C1 segment of cervical spinal cord (tissue), 14 donors: ENCODE data around the gene OCRL.

ENCODE experiments used
- DNase-seq, 14 donors: peaks; one replicate each; lab custom pipeline; 2025; lab: John Stamatoyannopoulos, UW

OCRL gene

DNA sequence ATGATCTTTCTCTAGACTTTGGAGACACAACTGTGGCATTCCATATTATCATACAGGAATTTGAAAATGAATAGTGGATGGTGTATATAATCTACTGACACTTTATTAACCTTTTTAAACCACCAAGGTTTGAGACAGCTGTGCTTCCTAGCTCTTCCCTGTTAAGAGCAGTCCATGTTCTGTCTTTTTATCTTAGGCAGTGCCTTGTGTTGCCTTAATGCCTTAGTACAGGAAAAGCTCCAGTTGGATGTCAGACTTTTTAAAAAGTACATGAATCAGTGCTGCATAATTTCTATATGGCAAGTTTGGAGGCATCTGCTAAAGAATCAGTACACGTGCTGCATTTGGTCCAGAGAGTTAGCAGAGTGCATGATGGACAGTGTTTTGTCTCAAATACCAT, 45.1 kb downstream of the OCRL start:
- DNase-seq = no peak

DNA sequence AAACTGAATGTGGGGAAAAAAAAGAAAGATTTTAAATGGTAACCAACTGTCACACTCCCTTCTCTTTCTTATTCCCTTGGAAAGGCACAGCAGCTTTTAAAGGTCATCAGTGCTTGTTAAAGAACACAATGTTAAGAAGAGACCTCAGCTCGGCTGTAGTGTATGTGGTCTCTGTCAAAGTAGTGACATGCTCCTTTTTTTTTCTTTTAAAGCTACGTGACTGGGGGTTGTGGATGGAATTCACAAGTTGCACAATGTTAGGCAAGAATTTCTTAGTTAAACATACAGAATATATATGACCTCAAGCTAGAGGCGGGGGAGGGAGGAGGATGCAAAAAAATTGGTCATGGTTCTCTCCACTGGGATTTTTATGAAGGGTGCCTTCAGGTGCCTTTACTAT, 45.6 kb downstream of the OCRL start:
- DNase-seq = no peak

DNA sequence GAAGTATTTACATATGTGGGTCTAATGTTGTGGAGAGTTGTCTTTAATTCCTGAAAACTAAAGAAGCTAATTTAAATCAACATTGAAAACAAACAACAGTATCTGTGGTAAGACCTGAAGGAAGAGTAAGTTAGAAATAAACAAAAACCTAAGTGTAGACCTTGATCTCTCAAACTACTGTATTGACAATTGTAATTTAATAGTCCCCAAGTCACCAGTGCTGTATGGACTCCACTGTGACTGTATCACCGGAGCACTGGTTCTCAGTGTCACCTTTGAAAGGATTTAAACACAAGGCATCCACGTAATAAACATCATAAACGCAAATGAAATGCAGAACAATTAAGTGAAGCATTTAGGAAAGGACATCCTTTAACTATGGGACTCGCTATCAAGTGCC, 46.4 kb downstream of the OCRL start:
- DNase-seq = no peak

DNA sequence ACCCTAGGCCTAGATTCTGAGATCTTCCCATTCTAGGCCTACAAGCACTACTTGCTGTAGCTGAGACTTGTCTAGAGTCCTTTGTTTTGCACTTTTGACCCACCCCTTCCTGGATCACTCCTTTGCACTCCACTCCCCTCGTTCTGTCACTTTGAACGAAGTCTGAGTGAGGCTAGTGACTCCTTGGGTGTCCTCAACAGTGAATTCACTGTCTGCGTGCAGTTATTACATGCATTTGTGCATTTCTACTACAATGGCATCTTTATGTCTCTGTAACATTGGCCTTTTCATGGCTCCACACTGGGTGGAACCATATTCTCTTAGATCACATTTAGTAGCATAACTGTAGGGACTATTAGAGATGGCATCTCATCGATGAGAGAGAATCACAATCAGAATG, 50.5 kb downstream of the OCRL start:
- DNase-seq = no peak

DNA sequence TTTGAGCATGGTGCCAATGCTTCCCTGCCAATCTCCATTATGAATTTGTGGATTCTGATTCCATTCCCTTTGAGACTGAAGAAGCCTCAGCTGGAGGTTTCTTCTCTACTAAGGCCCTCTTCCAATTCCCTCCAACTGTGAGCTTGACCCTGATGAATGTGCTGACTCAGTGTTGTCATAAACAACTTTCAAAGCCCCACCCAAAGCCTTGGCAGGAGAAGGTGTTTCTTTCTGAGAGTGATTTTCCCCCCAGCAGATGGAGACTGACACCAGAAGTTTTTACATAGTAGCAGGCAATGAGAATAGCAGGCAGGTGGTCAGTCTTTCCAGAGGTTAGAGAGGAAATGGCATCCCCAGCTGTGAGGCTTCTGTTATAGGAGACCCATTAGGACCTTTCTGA, 53.1 kb downstream of the OCRL start:
- no peak for DNase-seq

DNA sequence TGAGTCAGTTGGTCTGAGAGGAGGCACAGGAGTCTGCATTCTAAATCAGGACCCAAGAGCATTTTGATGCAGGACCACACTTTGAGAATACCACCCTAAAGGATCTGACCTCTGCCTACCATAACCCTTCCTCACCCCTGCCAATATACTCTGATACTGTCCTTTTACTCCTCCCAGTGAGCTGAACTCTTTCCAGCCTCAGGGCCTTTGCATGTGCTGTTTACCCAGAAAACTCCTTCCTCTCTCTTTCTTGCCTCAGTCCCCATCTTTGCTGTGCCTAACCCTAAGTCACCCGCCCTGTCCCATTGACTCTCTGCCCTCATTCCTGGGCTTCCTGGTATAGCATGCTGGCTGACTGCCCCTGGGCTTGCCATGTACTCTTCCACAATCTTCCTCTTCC, 54.7 kb downstream of the OCRL start:
- no peak for DNase-seq

DNA sequence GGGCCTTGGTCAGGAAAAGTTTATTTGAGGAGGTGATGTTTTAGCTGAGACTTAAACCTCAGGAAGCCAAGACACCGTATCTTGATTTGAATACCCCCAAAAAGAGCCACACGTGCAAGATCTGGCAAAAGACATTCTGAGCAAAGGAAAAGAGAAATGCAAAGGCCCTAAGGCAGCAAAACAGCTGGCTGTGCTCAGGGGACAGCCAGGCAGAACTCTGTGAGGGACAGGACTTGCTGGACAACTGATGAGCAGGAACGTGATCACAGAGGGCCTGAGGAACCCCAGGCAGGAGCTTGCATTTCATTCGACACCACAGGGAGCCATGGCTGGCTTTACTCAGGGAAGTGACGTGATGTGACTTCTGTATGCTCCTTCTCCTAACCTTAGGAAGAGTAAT, 56.0 kb downstream of the OCRL start:
- no peak for DNase-seq

DNA sequence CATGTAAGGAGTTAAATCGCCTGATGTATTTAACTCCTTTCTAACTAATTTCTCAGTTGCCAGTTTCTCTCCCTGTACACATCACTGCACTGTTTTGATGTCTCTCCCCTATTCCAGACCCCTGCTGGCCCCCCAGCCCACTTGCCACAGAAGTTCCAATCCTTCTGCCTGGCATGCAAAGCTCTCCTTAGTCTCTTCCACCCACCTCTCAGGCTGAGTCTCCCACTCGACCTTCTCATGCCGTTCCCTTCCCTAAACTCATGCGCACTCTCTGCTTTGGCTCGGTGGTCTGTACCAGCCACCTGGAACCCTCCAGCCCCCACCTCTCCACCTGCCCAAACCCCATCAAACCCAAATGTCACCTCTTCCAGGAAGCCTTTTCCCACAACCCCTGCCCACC, 57.8 kb downstream of the OCRL start:
- no peak for DNase-seq

DNA sequence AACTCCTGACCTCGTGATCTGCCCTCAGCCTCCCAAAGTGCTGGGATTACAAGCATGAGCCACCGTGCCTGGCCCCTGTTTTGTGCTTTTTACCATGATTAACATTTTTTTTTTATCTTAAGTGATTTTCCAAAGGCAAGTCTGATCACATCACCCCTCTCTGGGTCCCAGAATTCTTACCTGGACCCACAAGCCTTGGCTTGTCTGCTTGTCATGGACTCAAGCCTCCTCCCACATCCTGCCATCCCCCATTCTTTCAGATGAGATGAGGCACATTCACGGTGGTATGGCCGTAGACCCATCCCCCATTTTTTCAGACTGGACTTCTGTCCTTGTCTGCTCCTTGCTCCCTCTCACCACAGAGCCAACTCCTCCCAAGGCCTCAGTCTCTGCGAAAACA, 59.4 kb downstream of the OCRL start:
- no peak for DNase-seq

DNA sequence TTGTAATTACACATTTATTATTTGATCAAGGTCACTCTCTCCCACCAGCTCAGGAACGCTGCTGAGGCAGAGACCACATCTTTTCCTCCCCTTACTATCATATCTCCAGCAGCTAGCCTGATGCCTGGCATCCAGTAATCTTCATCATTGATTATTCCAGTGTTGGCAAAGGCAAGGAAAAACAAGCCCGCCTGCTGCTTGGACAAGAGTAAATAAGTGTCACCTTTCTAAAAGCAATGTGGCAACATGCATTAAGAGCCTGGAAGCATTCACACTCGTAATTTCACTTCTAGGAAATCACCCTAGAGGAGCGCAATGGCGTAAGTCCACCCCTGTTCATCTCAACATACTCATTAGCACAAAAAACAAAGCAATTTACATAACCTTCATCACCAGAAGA, 59.9 kb downstream of the OCRL start:
- DNase-seq = no peak

DNA sequence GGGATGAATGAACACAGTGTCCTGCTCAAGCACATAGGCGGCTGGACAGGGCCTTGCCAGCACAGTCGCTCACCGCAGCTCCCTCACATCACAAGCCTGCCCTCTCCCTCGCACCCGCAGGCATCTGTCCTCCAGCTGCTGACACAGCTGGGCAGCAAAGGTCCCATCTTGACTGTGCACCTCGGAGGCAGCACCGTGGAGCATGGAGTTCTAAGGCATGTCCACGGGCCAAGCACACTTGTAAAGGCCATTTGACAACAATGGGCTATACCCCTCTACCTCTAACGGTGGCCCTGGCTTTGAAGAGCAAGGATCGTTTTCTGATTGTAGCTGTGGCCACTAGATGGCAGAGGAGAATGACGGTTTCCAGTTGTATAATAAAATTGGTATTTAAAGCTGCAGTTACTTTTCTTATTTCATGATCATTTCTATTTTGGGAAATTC, 60.9 kb downstream of the OCRL start:
- peak in 10 of 14 donors; percentile 3 to 73 (median 28) for DNase-seq

DNA sequence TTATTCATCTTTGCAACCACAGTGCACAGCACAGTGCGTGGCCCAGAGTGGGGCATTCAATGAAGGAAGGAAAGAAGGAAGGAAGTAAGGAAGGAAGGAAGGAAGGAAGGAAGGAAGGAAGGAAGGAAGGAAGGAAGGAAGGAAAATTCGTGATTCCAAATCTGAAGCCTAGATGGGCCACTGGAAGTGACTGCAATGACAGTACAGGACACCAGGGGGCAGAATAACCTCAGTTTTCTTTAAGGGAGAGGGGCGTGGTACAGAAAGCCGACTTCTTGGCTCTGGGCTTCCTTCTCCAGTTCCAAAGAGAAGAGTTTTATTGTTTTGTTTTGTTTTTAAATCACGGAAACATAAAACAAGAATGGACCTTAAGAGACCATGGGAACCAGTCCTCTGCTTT, 66.9 kb downstream of the OCRL start:
- DNase-seq = peak in 8 of 14 donors; percentile 1 to 48 (median 24)

DNA sequence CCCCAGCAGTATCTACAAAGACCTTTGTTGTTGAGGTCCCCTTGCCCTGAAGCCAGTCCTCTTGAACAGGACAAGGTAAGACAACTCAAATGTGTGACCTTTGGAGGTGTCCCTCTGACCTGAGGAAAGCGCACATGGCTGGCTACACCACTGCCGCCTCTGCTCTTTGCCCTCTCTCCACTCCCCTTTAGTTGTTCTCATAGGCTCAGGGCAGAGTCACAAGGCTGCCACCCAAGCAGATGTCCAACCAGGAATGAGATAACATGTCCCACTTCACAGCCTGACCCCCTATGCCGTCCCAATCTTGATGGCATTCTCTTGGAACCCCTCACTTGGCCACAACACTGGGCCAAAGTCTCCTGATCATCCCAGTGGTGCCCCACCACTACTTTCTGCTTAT, 68.4 kb downstream of the OCRL start:
- no peak for DNase-seq

DNA sequence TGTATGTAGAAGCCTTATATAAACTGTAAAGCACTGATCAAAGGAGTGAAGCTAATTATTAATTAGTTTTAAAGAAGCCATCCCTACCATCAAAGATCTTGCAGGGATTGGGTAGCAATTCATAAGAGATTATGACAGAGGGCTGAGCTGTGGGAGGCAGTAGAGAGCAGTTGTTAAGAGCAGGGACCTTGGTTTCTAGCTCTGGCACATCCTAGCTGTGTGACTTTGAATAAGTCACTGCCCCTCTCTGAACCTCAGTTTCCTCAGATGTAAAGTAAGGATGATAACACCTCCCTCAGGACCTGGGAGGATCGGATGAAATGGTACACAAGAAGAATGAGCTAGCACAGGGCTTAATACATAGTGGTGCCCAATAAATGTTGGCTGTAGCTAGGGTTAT, 69.3 kb downstream of the OCRL start:
- no peak for DNase-seq

DNA sequence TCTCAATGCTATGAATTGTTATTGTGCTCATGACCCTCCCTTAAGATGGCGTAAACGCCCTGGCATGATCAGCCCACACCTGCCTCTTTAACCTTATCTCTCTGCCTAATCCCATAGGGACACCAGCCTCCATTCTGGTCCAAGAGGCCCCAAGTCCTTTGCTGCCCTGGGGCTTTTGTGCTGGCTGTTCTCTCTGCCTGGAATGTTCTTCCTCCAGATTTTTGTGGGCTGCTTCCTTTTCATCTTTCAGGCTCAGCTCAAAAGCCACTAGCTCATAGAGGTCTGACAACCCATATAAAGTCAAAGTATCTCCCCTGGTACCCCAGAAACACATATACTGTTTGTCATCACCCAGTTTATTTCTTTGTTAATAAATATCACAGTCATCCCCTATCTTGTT, 72.3 kb downstream of the OCRL start:
- no peak for DNase-seq

DNA sequence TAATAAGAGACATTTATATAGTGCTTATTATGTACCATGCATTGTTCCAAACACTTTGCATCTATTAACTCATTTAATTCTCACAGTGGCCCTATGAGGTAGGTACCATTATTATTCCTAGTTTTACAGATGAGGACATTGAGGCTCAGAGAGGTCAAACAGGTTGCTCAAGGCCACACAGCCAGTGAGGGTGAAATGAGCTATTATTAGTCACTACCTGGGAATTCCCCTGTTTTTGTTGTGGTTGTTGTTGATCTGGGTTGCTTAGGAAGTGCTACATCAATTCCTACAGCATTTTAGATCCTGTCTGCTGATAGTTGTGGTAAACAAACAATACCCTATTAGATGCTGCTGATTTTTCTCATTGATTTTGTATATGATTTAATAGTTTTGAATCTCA, 73.5 kb downstream of the OCRL start:
- DNase-seq = no peak

DNA sequence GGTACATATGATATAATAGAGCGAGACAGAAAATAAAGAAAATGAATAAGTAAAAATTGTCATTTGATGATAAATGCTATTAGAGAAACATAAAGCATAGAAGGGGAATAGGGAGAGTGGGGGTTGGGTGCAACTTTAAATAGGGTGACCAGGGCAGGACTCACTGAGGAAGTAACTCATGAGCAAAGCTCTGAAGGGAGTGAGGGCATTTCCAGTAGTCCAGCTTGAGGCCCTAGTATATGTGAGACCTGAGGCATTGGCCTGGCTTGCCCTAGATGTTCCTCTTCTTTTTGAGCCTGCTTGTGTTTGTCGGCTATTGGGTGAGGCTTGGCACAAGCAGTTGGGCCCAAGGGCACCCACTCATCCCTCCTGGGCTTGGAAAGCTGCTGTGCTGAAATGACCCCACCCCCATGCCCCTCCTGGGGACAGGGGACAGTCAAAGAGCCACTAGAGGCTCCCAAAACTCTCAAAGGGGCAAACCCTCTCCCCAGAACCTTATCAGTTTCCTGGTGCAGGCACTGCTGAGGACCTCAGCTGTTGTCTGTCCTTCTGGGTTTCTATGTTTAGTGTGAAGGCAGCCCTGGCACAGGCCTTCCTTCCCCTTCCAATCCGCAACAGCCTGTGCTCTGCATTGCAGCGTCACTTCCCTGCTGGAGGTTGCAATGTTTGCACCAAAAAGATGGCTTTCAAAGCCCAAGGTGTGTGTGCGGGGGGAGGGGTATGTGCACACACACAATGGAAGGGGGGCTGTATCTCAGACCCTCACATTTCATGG, 74.6 kb downstream of the OCRL start:
- DNase-seq = no peak

DNA sequence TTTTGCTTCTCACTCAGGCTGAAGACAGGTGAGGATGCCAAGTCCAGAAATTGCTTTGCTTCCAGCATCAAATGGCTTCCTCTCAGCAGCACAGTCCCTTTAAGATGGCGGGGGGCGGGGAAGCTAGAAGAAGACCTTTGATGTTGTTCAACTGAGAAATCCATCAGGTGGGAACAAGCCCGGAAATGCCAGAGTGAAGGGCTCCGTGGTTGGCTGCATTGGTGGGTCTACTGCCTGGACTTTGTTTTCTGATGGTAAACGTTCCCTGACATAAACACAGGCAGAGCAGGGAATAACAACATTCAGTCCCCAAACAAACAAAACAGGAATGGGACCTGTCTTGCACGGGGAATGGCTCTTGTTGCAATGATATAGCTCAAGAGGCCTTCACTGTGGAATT, 77.4 kb downstream of the OCRL start:
- no peak for DNase-seq

DNA sequence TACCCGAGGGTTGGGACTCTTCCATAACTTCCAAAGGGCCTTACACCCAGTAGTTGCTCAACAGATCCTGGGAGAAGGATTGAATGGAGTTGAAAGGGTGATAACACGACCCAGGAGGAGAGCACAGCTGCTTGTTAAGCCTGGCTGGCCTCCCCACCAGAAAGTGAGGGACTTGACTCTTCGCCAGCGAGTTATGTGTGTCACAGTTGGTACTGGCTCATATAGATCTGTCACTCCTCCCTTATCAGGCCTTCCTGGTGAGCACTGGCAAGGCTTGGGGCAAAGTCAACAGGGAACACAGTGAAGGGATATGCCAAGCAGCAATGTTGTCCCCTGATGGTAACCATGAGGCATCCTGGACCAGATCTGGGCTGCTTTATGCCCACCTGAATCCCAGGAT, 78.9 kb downstream of the OCRL start:
- DNase-seq = no peak

DNA sequence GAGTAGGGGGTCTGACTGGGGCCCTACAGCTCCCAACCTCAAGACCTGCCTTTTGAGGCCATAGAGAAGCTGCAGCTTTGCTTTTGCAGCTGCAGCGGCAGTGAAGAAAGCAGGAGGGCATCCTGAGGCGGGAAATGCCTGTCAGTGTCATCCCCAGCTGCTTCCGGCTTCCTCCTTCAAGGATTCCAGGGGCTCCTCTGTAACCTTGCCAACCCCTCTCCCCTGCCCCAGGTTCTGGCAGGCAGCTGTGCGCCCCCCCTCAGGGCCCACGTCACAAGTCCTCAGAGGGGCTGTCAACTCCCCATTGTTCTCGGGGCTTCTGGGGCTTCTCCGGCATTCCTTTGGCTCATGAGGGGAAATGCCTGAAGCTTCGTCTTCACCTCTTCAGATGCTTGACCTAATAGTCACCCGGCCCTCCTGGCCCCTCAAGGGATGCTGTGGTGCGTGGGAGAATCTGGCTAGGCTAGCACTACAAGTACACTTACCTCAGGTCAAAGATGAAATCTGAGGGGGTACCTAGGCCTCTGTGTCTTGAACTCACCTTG, 82.8 kb downstream of the OCRL start:
- DNase-seq = no peak

DNA sequence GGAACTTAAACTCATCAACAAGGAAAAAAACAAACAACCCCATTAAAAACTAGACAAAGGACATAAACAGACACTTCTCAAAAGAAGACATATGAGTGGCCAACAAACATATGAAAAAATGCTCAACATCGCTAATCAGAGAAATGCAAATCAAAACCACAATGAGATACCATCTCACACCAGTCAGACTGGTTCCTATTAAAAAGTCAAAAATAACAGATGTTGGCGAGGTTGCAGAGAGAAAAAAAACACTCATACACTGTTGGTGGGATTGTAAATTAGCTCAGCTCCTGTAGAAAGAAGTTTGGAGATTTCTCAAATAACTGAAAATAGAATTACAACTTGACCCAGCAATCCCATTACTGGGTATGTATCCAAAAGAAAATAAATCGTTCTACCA, 86.0 kb downstream of the OCRL start:
- no peak for DNase-seq

DNA sequence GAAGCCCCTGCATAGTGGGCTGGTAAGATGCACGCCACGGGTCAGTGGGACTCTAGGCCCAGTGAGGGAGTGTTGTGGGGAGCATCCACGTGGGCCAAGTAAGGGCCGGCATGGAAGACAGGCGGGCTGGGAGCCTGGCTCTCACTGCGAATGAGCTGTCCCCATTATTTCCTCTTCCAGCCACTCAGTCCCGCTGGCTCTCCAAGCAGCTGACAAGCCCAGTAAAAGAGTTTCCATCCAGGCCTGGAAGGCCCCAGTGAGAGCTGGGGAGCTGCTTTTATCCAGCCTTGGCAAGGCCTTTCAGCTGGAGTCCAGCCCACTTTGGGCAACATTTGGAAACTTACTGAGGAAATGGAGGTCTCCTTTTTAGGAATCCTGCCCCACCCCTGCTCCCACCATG, 89.8 kb downstream of the OCRL start:
- peak in 6 of 14 donors; percentile 14 to 53 (median 40) for DNase-seq

DNA sequence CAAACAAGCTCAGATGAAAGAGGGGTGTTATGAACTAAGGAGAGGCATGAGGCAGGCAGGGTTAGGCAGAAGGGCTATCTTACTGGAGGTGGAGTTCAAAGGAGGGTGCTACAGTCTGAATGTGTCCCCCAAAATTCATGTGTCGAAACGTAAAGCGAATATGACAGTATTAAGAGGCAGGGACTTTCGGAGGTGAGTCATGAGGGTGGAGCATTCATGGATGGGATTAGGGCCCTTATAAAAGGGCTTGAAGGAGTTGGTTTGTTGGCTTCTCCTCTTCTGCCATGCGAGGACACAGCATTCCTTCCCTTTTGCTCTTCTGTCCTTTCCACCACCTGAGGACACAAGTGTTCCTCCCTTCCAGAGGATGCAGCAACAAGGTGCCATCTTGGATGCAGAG, 91.8 kb downstream of the OCRL start:
- no peak for DNase-seq

DNA sequence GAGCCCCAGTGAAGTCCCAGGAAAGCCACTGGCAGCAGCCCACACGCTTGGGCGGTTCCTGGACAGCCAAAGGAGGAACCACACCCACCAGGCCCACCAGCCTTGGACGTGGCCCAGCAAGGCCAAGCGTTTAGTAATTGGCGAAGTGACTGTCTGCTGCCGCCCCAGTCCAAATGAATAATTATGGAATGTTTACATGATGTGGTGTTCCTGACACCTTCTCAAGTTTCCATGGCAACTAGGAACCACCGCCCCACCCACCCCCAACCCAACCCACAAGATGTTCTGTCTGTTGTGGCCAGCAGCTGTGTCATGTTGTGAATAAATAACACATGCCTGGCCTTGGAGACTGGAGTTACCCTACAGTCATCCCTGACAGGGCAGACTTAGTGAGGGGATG, 92.4 kb downstream of the OCRL start:
- DNase-seq = no peak
